Measurements from ENCODE around the gene LAIR2.

- TF ChIP-seq CTCF (IDR thresholded peaks at IDR 0.05; ENCODE audit: borderline replicate concordance, extremely low read depth, low read length, poor library complexity, severe bottlenecking) (no peak), EZH2 (IDR thresholded peaks at IDR 0.05; ENCODE audit: borderline replicate concordance, low read depth, low read length, severe bottlenecking) (no peak)
Observed at GRCh38 chr19:54554006-54554405, 51.4 kb downstream of the LAIR2 start.
